Measurements from ENCODE around the gene DBN1. TPM values are rescaled to one million over a fixed set of nuclear protein-coding genes. Genes with fewer than 3 reads are reported as not detected.

DBN1 gene
- total RNA-seq, 1 experiment from 2014 or later = 29.7 TPM

DNA sequence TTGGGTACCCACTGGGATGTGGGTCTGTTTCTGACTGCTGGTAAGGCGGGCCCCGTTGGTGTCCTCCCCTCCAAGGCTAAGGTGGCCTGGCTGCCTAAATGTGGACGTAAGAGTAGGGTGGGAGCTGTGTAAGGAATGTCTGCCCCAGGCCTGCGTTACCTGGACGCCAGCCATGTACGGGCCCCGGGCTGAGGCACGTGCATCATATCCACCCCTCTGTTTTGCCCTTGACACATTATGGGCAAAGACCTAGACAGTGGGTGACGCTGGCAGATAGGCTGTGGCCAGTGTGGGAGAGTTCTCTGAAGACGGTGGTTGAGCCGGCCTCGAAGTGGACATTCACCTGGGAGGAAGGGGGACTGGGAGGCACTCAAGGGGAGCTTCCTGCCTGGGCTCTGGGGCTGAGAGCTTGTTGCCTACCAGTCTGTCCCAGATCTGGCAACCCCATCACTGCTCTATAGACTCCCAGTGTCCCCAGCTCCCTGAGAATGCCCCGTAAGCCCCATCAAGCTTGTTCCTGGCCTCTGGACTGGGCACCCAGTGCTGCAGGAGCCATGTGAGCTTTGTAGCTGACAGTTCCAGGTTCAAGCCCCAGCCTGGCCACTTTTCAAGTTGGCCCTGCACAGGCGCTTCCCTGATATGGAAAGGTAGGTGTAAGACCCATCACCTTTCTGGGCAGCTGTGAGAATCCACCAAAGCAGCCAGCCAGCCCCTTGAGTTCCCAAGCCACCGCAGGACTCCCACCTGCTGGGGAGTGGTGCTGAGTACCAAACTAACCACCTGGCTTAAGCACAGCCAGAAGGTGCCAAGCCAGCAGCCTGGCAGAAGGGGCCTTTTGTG, 30.1 kb downstream of the DBN1 start:
- DNase-seq (ENCODE audit: low read depth) = no peak

DNA sequence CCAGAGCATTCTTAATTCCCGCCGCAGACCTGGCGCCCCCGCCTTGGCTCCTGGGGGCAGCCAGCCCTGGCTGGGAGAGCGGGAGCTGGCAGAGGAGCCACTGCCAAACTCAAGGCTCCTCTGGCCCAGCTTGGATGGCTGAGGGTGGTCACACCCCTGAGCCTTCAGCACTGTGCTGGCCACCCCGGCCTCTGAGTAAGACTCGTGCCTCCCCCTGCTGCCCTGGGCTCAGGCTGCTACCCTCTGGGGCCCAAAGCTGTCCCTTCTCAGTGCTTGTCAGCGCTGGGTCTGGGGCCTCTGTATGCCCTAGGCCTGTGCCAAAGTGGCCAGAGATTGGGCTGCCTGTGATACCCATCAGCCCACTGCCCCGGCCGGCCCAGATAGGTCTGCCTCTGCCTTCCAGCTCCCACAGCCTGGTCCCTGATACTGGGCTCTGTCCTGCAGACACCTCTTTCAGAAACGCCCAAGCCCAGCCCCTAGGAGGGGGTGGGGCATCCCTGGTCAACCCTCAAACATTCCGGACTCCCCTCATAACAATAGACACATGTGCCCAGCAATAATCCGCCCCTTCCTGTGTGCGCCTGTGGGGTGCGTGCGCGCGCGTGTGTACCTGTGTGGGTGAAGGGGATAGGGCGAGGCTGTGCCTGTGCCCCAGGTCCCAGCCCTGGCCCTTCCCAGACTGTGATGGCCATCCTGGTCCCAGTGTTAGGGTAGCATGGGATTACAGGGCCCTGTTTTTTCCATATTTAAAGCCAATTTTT, 31.2 kb downstream of the DBN1 start:
- DNase-seq (ENCODE audit: low read depth) = no peak

DNA sequence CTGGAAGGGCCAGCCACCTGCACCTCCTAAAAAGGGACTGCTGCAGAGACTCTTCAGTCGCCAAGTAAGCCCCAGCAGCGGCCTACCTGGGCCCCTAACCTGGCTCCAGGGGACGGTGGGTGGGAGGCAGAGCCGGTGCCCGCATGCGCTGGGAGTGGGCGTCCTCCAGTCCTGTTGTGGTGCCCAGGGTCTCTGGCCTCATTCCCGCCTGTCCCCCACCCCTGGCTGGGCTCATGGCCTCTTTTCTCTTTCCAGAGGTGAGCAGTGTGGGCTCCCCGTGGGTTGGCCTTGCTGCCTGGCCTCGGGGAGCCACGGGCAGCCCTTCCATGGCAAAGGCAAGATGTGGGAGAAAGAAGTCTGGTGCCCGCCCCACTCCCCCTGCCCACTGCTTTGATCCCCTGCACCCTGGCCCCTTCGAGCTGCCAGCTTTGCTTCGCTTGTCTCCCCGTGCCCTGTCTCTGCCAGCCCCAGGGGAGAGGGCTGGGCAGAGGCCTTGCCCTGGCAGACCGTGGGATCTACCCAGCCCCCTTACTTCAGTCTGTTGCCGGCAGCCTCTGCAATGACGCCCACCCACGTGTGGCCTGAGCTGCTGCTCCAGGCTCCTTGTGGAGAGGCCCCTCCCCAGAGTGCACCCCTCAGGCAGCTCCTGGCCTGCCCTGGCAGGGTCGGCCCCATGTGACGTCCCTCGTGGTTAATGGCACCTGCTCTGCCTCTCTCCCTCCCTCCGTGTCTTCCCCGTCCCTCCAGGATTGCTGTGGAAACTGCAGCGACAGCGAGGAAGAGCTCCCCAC, 32.2 kb downstream of the DBN1 start:
- DNase-seq (ENCODE audit: low read depth) = no peak

DNA sequence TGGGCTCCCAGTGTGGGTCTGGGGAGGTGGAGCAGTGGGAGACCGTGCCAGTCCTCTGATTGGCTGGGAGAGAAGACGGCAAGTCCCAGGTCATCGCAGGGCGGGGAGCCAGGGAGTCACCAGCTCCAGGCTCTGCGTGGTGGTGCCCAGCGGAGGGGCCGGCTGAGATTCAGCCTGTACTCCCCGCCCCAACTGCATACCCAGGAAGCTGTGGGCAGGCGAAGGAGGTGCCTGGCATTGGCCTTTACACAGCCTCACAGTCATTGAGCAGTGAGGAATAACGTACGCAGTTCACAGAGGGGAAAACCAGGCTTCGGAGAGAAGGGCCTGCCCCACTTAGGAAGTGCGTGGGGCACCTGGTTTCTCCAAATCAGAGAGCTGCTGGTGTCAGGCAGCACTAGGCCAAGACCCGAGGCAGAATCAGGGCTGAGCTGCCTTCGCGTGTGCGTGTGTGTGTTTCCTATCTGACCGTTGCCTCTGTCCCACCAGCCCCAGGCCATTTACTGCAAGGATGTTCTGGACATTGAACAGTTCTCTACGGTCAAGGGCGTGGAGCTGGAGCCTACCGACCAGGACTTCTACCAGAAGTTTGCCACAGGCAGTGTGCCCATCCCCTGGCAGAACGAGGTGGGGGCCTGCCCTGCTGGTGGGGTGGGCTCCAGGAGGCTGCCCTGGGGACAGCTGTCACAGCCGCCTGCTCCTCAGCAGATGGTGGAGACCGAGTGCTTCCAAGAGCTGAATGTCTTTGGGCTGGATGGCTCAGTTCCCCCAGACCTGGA, 33.0 kb downstream of the DBN1 start:
- DNase-seq (ENCODE audit: low read depth) = no peak

DNA sequence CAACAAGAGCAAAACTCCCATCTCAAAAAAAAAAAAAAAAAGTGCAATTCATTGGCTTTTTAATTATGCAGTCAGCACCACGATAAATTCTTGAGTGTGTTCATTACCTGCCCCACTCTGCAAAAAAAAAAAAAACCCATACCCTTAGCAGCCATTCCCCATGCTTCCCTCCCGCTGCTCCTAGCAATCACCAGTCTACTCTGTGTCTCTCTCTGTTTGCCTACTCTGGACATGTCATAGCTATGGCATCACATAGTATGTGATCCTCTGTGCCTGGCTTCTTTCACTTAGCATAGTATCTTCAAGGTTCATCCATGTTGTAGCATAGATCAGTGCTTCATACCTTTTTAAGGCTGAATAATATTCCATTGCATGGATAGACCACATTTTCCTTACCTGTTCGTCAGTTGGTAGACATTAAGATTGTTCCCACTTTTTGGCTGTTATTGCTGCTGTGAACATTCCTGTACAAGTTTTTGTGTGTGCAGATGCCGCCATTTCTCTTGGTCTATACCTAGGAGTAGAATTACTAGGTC, 33.8 kb downstream of the DBN1 start:
- DNase-seq (ENCODE audit: low read depth) = no peak

DNA sequence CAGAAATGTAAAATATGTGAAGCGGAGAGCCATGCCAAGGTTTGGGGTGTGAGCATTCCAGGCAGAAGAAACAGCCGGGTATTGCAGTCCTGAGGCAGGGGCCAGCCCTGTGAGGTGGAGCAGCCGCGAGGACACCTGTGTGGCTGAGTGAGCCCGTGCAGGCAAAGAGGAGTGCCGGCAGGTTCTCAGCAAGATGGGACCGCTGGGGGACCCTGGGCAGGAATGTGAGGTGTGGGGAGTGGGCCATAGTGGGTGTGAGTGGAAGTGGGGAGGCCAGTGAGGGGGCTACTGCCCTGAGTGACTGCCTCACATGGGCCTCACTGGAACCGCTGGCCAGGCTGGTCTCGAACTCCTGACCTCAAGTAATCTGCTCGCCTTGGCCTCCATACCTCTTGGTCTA, 35.0 kb downstream of the DBN1 start:
- DNase-seq (ENCODE audit: low read depth) = no peak

DNA sequence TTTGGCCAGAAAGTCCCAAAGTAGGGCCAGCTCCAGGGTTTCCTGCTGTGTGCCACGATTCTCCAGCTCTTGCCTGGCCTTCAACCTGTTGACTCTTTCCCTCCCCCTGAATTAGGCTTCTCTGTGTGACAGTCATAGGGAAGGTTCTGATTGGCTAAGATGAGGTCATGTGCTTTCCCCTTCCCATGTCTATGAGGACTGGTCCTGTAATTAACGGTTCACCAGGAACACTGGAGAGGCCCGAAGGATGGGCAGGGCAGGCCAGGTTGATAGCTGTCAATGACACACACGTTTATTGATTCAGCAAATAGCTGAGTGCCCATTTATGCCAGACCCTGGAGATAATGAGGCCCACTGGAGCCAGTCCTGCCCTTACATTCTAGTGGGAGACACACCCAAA, 35.8 kb downstream of the DBN1 start:
- no peak for DNase-seq (ENCODE audit: low read depth)

DNA sequence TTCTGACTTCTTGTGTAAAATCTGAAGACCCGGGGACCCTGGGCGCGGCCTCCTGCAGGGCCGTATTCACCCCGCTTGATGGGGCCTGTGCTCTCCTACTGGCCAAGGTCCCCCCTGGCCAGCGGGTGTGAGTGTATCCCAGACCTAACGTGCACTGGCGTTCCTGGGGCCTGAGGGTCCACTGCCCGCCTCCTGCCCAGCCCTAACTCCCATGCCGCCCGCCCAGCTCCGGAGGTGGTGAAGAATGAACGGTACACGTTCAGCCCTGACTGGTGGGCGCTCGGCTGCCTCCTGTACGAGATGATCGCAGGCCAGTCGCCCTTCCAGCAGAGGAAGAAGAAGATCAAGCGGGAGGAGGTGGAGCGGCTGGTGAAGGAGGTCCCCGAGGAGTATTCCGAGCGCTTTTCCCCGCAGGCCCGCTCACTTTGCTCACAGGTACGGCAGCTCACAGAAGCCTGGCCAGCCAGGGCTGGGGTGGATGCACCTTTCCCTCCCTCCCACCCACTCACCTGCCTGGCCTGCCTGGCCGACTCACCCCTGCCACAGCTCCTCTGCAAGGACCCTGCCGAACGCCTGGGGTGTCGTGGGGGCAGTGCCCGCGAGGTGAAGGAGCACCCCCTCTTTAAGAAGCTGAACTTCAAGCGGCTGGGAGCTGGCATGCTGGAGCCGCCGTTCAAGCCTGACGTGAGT, 37.4 kb downstream of the DBN1 start:
- no peak for DNase-seq (ENCODE audit: low read depth)

DNA sequence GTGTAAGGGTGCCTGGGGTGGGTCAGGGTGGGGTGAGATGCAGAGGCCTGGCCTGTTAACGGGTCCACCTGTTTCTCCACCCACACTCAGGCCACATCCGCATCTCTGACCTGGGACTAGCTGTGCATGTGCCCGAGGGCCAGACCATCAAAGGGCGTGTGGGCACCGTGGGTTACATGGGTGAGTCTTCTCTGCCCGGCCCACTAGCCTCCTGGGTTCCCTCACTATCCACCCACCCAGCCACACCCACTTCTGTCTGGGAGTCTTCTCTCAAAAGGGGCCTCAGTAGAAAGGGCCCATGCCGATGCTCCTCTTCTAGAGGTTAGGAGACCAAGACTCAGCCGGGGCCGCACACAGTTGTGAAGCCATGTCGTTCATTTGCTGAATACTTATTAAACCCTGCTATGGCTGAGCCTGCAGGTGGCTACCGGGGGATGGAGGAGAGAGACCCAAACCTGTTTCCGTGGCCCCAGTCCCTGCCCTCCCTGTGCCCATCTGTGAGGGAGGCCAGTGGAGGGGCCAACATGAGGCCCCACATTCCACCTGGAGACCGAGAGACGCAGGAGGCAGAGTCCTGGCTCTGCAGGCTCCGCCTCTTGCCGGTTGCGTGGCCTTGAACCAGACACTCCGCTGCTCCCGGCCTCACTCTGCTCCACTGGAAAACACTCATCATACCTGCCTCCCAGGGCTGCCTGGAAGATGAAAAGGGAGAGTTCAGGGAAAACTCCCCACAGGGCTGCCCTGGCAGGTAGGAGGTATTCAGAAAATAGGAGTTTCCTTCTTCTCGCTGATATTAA, 38.3 kb downstream of the DBN1 start:
- DNase-seq (ENCODE audit: low read depth) = no peak

DNA sequence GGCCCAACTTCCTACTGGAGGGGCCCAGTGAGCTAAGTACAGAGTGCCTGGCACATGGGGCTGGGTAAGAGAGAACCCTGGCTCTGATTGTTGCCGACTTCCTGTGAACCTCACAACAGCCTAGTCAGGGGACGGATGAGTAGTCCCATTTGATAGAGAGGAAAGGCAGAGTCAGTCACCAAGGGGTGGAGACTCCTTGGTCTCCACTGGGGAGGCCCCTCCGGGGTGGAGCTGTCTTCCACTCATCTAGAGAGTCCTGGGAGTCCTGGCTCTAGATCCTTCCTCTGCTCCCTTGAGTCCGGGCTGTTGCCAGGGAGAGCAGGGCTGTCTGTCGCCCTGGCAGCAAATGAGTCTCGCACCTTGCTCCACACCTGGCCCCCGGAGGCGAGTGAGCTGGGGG, 39.0 kb downstream of the DBN1 start:
- DNase-seq (ENCODE audit: low read depth) = no peak

DNA sequence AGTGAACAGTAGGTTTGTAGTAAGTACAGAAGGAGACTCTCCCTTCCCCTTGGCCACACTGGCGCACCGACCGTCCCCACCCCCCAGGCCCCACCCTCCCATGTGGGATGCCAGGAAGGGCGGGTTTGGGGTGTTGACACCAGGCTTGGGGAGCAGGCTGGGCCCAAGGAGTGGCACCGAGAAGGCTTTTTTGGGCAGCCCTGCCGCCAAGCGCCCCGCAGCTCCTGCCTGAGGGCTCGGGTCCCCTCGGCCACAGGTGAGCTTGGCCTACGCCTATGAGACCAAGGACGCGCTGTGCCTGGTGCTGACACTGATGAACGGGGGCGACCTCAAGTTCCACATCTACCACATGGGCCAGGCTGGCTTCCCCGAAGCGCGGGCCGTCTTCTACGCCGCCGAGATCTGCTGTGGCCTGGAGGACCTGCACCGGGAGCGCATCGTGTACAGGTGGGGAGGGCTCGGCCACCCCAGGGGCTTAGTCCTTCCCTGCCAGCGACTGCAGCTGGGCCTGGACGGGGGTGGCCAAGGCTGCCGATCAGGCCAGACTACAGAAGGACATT, 39.7 kb downstream of the DBN1 start:
- DNase-seq (ENCODE audit: low read depth) = no peak

DNA sequence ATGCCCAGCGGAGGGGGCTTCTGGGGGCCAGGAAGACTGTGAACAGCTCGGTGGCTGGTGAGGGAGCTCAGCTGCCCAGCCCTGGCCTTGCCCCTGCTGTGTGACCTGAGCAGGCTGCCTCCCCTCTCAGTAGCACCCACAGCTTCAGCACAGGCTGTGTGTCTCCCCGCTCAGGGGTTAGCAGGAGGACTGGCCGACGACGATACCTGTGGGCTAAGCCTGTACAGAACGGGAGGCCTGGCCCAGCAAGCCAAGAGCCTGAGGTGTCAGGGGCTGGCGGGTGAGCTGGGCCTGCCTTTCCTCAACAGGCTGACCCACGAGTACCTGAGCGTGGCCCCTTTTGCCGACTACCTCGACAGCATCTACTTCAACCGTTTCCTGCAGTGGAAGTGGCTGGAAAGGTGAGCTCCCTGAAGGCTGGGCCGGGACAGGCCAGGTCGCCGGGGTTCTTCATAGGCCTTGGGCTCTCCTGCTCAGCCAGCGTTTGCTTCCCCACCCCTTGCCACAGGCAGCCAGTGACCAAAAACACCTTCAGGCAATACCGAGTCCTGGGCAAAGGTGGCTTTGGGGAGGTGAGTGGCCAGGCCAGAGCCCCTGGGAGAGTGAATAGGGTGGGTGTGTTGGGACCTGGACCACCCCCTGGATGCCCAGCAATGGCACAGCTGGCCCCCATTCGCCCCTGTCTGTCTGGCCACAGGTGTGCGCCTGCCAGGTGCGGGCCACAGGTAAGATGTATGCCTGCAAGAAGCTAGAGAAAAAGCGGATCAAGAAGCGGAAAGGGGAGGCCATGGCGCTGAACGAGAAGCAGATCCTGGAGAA, 40.4 kb downstream of the DBN1 start:
- DNase-seq (ENCODE audit: low read depth) = no peak

DNA sequence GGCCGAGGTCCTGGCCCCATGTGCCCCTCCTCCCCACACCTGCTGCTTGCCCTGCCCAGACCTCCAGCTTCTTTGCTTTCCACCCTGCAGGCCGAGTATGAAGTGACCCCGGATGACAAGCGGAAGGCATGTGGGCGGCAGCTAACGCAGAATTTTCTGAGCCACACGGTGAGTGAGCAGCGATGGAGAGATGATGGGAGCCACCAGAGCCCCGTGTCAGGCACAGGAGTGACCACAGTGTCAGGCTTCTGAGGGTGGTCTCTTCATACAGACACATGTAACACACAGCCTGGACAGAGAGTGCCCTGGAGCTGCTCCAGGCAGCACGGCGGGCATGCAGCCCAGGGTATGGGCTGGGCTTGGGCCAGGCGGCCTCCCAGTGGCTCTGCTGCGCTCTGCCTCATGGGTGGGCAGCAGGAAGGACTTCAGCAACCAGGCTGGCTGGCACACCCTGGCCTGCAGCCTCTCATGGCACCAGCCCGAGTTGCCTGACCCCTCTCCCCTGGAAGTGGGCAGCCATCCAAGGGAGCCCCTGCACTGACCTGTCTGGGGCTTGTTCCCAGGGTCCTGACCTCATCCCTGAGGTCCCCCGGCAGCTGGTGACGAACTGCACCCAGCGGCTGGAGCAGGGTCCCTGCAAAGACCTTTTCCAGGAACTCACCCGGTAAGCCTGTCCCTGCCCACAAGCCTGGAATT, 41.1 kb downstream of the DBN1 start:
- no peak for DNase-seq (ENCODE audit: low read depth)

DNA sequence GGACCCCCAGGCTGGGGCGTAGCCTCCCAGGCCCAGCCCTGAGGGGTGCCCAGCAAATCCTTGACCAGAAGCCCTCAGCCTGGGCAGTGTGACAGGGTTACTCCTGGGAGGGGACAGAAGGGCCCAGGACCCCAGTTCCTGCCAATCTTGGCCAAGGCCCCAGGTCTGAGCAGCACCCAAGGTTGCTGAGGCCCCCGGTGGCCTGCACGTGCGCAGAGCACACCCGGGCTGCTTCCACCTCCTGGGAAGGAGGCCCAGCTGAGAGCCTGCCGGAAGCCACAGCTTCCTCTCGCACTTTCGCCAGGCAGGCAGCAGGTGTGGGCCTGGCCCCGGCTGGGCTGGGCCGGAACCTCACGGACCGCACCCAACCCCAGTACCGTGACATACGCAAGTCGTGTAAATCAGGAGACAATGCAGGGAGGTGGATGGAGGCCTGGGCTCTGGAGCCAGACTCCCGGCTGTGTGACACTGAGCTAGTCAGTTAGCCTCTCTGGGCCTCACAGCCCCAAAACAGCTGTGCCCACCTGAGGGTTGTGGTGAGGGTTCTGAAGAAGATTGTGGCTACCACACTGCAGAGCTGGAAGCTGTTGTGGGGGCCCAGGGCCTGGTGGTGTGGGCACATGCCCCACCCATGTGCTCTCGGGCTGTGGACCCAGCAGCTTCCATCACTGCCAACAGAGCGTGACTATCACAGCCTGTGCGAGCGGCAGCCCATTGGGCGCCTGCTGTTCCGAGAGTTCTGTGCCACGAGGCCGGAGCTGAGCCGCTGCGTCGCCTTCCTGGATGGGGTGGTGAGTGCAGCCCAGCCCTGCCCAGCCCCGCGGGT, 41.9 kb downstream of the DBN1 start:
- no peak for DNase-seq (ENCODE audit: low read depth)

DNA sequence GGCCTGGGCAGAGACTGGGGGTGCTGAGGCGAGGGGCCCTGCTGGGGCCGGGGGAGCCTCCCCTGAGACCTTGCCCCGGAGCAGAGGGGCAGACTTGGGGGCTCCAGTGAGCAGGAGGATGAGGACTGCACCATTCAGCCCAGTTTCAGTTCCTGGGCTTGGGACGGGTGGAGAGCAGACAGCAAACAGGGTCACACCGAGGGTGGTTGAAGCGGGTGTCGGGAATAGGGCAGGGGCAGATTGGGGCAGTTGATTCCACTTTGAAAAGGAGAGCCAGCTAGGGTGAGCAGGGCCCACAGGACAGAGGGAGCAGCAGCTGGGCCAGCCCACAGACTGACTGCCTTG, 42.5 kb downstream of the DBN1 start:
- DNase-seq (ENCODE audit: low read depth) = no peak

DNA sequence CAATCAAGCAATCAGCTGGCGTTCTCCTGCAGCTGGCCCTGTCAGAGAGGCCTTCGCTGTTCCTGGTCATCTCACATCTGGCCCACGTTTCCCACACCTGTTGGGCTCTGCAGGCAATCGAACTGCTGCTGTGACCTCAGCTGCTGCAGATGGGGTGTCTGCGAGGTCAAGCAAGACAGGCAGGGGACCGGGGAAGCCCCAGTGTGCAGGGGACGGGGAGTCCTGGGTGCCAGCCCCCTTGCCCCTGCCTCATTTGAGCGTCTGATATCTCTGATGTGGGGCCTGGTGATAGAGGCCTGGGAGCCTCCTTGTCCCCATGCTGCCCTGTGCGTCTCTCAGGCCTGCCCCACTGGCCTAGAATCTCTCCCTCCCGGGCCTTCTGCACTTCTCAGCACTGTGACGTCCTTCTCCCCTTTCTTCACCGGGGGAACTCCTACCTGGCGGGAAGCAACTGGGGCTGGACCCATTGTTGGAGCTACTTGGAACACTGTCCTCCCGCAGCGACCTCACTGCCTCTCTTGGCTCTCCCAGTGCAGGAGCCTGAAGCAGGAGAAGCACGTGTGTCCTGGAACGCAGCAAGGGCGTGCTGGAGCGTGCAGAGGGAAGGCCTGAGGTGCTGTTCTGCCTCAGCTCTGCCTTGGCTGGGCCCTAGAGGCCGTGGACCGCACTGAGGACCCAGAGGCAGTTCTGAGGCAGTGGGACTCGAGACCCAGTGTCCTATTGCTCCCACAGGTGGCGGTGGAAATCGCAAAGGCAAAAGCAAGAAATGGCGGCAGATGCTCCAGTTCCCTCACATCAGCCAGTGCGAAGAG, 43.1 kb downstream of the DBN1 start:
- no peak for DNase-seq (ENCODE audit: low read depth)
